ES-I3 (cell line): ENCODE measurements around the gene BLOC1S3.

Experiments
- H3K36me3 ChIP-seq: 2 replicates; pipeline ENCODE4 v1.6.1; 2013; ENCODE audit warnings: mild to moderate bottlenecking, low read length, control low read depth, moderate library complexity; ENCODE audit not compliant: insufficient read depth
- H3K4me1 ChIP-seq: 2 replicates; pipeline ENCODE4 v1.6.1; 2013; ENCODE audit warnings: mild to moderate bottlenecking, control low read depth, low read length; ENCODE audit not compliant: insufficient read depth
- H3K9ac ChIP-seq: 2 replicates; pipeline ENCODE4 v1.6.1; 2013; ENCODE audit warnings: low read depth, mild to moderate bottlenecking, low read length, moderate library complexity
- H3K9me3 ChIP-seq: 2 replicates; pipeline ENCODE4 v1.6.1; 2013; ENCODE audit warnings: mild to moderate bottlenecking, low read length, moderate library complexity; ENCODE audit not compliant: control insufficient read depth, insufficient read depth

The BLOC1S3 gene

DNA sequence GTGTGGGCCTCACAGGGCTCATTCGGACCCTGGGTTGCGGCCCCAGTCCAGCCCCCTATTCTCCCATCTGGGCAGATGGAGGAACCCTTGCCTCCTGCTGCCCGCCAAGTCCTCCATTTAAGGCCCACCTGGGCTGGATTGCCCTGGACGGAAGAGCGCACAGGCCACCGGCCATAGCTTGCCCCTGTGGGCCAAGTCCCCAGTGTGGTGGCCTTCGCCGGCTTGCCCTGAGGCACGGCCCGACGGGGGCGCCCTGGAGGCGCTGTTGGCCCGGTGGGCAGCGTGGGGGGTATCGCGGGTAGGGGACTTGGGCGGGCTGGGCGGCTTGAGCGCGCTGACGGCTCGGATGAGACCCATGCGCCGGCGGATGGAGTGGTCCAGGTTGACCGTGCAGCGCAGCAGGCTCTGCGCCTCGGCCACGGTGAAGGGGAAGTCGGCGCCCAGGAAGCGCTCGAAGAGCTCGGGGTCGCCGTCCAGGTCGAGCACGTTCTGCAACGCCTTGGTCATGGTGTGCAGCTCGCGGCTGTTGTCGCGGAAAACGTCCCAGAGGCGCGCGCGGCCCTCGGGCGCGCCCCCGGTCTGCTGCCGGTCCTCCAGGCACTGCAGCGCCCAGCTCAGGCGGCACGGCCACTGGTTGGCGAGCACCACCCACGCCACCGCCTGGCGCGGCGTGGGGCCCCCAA is 26.6 kb upstream of the BLOC1S3 start:
- Histone ChIP-seq H3K9me3 (no peaks in the 10 kb centered on the region), H3K9ac (no peak overlapping the region), H3K36me3 (no peaks in the 10 kb centered on the region), H3K4me1 (peaks cover 12% of the 10 kb centered on the region)

DNA sequence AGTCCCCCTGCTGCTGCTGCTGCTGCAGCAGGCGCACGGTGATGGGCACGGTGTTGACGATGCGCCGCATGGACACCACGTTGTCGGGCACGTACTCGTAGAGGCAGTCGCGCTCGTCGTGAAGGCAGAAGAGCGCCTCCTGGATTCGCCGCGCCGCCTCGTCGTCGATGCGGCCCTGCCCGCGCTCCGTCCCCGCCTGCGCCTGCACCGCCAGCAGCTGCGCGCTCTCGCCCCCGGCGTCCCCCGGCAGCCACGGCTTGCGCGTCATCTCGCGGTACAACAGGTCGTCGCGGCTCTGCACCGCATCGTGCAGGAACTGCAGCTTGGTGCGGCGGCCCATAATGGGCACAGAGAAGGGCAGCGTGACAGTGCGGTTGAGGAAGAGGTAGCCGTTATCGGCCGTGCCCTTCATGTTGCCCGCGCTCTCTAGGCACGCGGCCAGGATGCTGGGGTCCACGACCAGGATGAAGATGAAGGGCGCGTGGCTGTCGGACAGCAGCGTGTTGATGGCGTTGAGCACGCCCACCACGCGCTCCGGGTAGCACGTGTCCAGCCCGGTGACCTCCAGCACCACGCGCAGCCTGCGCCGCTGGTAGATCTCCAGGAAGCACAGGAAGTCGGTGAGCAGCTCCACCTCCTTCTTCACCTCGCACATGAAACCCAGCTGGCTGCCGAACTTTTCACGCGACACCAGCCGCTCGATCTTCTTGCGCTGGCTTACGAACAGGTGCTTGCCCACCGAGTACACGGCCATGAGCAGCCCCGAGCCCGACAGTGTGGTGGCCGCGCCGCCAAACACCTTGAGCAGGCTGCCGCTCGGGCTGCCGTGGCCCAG is 25.9 kb upstream of the BLOC1S3 start:
- peaks cover 12% of the 10 kb centered on the region for H3K4me1 ChIP-seq
- H3K9ac ChIP-seq = no peak overlapping the region
- H3K36me3 ChIP-seq = no peaks in the 10 kb centered on the region
- H3K9me3 ChIP-seq = no peaks in the 10 kb centered on the region

DNA sequence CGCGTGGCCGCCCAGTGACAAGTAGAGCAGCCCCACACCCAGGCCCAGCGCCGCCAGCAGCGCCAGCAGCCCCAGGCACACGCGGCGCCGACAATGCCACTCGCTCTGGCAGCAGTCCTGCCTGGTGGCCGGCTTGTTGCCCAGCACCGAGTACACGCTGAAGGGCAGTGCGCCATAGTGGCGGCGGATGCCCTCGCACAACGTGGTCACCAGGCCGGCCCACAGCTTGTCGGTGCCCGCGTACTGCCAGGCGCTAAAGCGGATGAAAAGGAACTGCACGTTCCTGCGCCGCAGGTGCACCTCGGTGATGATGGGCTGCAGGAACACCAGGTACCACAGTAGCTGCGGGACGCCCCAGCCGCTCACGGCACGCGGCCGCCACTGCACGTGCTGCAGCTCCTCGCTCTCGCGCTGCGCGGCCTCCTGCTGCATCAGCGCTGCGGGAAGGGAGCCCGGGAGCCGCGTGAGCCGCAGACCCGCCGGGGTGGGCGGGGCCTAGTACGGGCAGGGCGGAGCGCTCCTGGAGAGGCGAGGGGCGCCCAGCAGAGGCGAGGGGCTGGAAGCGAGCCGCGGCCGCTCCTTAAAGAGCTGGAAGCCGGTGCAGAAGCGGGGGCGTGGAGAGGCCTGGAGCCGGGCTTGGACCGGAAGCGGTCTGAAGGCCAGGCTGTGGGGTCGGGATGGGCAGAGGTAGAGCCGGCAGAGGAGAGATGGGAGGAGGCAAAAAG is 25.1 kb upstream of the BLOC1S3 start:
- H3K4me1 ChIP-seq = peaks cover 12% of the 10 kb centered on the region
- peak overlapping the region; percentile 37; the same call in 1 of the 2 replicates for H3K9ac ChIP-seq
- H3K9me3 ChIP-seq = no peaks in the 10 kb centered on the region
- no peaks in the 10 kb centered on the region for H3K36me3 ChIP-seq

DNA sequence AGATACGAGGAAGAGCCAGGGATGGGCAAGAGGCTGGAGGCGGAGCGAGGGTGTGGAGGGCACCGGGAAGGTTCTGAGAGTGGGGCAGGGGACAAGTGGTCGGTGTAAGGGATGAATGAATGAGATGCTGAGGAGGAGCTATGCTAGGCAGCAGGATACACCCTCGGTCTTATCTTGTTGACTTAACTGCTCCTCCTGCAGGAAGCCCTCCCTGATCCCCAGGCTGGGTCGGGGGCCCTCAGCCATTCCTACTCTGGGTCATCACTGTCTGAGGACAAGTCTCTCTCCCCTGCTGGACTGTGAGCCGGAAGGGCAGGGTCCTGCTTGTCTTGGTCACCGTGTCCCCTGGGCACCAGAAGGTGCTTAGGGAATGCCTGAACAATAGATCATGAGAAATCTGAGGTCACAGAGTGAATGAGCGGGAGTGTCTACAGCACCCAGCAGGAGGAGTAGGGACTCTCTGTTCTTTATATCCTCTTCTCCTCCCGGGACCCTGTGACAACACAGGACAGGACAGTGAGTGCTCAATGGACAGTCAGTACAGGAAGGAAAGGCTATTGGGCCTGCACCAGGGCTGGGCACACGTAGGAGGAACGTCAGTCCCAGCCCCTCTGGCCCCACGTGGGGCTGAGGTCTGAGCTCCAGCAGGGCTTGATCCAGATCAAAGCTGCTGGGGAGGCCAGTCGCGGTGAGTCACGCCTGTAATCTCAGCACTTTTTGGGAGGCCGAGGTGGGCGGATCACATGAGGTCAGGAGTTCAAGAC is 24.3 kb upstream of the BLOC1S3 start:
- peaks cover 12% of the 10 kb centered on the region for H3K4me1 ChIP-seq

DNA sequence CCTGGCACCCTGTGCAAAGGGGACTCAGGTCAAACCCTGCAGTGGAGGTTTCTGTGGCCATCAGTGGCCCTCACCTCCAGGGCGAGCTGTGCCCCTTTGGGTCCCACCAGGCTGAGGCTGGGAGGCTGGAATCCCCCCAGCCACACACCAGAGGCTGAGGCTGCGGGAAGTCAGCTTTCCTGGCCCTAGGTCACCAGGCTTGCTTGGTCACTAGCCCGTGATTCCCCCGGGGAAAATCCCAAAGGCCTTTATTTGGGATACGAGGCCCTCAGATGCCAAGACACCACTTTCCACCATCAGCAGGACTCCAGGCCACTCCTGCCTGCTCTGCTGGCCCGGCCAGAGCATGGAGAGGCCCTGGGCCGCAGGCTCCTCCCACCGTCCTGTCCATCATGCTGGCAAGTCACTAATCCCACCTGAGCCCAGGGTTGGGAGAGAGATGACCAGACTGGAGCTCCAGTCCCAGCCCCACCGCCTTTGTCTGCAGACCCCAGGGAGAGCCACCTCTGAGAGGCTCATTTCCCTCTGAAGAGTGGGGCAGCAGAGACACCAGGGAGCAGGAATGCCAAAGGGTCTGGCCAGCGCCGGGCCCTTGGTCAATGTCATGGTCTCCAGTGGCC is 22.5 kb upstream of the BLOC1S3 start:
- no peaks in the 10 kb centered on the region for H3K36me3 ChIP-seq
- no peak overlapping the region for H3K9ac ChIP-seq

More for the DNA sequence above, 24.3 kb upstream of the BLOC1S3 start:
- Histone ChIP-seq H3K9me3 (no peaks in the 10 kb centered on the region), H3K9ac (peak overlapping the region; percentile 37; the same call in 1 of the 2 replicates), H3K36me3 (no peaks in the 10 kb centered on the region)

DNA sequence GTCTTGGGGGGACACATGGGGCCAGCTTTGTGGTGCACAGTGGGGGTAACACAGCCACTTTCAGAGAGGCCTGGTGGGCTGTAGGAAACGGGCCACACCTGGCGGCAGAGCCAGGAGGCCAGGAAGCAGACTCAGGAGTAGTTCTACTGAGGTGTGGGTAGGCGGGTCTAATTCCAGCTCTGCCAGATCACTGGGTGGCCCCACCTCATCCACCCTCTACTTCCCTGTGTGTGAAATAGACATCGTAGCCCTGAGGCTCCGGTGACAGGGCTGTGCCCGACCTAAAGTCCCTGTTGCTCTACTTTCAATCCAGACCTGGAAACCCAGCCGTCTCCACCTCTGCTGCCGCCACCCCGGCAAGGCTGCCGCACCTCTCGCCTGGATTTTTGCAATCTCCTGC is 21.8 kb upstream of the BLOC1S3 start:
- Histone ChIP-seq H3K9me3 (no peaks in the 10 kb centered on the region), H3K9ac (no peak overlapping the region), H3K4me1 (peaks cover 12% of the 10 kb centered on the region), H3K36me3 (no peaks in the 10 kb centered on the region)

More for the DNA sequence above, 22.5 kb upstream of the BLOC1S3 start:
- H3K9me3 ChIP-seq = no peaks in the 10 kb centered on the region
- H3K4me1 ChIP-seq = peaks cover 12% of the 10 kb centered on the region

DNA sequence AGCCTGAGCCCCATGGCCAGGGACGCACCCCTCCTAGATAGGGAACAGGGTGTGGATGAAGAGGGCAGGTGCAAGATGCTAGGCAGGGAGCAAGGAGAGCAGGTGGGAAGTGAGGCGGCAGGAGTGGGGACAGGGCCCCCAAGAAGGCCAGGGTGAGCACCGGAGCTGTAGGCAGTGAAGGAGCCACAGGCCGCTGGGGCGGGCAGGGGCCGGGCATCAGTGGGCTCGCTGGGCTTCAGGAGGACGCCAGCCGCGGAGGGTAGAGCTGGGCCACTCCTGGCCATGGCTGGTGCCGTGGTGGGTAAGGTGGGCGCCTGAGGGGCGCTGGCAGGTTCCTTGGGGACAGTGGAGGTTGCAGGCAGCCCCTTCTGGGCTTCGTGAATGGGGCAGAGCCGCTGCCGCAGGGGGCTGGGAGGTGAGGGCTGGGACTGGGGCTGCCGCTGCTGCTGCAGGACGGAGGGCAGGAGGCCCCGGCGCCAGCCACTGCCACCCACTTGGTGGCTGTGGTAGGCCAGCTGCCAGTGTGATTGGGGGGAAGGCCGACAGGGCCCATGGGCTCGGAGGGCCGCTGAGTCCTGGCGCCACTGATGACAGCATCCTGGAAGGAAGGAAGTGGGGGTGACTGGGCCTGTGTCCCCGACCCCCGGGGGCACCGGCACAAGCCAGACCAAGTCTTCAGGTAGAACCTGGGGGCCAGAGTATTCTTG is 19.9 kb upstream of the BLOC1S3 start:
- H3K9me3 ChIP-seq = no peaks in the 10 kb centered on the region
- peaks cover 12% of the 10 kb centered on the region for H3K4me1 ChIP-seq
- H3K9ac ChIP-seq = no peak overlapping the region
- H3K36me3 ChIP-seq = no peaks in the 10 kb centered on the region

DNA sequence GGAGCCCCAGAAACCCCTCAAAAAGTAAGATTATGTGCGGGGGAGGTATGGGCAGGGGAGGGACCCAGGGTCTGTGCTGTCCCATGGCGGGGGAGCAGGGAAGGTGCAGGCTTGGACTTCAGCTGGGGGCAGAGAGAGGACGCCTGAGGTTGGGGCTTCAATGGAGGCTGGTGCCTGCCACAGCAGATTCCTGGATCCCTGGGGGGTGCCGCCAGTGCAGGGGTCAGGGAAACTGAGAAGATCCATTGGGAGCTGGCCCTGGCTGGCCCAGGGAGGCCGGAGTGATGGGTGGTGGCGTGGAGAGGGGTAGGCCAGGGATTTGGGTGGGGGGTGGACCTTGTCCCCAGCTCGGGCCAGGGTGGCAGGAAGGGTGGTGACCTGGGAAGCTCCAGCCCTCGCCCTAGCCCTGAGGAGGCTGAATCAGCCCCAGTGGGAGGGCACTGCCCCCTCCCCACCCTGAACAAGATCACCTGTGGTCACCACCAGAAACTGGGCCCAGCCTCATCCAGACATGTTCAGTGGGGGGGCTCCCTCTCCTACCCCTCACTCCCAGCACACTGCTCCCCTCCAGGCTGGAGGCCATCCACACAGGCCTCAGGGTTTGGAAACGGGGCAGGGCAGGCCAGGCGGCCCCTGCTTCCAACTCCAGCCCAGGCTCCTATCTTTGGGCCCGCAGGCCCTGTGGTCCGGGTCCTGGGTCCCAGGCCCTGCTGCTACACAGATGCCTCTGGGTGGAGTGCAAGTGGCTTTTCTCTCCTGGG is 19.2 kb upstream of the BLOC1S3 start:
- no peak overlapping the region for H3K9ac ChIP-seq
- H3K36me3 ChIP-seq = no peaks in the 10 kb centered on the region
- H3K9me3 ChIP-seq = no peaks in the 10 kb centered on the region
- H3K4me1 ChIP-seq = peaks cover 13% of the 10 kb centered on the region

DNA sequence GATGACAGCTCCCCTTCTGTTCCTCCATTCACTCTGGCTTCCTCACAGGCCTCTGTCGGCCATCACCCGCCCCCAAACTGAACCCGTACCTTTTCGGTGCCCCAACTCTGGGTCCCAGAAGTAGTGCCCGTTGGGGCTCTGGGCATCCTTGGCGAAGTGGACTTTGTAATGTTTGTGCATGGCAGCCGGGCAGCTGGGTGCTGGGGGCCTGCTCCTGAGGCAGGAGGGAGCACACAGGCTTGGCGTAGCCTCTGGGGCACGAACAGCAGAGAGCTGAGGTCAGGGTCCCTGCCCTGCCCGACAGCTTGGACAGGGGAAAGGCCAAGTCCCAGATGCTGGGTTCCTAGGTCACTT is 18.6 kb upstream of the BLOC1S3 start:
- Histone ChIP-seq H3K4me1 (peaks cover 14% of the 10 kb centered on the region; the same call in 1 of the 2 replicates), H3K9me3 (no peaks in the 10 kb centered on the region), H3K36me3 (no peaks in the 10 kb centered on the region), H3K9ac (no peak overlapping the region)

DNA sequence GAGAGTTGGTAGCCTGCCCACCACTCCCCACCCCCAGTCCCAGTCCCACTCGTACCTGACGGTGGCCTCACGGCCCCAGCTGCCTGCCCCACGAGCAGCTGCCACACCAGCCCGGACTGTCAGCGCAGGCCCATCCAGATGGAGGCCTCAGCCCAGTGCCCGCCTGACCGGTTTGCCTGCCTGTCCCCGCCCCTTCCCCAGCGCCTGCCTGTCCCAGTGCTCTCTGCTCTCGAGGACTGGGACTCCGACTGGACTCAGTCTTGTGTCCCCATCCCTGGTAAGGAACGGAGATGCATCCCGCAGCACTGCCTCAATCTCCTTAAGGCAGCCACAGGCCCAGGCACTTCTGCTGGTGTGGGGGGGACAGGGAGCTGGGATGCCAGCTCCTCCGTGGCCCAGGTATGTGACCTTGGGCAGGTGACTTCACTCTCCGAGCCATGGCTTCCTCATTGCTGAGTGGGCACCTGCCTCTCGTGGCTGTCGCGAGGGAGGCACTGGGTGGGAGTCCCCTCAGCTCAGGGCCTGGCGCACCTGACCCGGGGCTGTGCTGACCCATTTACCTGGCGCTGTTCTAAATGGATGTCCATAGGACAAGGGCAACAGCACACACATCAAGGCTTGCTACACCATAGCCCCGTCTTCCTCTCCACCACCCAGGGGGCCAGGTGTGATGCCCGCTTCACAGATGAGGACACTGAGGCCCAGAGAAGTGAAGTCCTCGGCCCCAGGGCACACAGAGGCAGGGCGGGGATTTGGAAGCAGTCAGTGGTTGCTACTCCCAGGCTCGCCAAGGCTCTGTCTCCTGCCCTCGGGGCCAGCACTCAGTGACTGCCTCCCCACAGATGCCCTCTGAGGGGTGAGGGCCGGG is 17.5 kb upstream of the BLOC1S3 start, which contains the start of gene NKPD1:
TSS of gene NKPD1 (minus strand) at position 113 of the 868 bp plus-strand sequence. CDS start 832 bp downstream, outside the sequence.
- Histone ChIP-seq H3K9me3 (no peaks in the 10 kb centered on the region), H3K36me3 (no peaks in the 10 kb centered on the region), H3K4me1 (peaks cover 12% of the 10 kb centered on the region; the same call in 1 of the 2 replicates), H3K9ac (no peak within 1 kb of the TSS)

DNA sequence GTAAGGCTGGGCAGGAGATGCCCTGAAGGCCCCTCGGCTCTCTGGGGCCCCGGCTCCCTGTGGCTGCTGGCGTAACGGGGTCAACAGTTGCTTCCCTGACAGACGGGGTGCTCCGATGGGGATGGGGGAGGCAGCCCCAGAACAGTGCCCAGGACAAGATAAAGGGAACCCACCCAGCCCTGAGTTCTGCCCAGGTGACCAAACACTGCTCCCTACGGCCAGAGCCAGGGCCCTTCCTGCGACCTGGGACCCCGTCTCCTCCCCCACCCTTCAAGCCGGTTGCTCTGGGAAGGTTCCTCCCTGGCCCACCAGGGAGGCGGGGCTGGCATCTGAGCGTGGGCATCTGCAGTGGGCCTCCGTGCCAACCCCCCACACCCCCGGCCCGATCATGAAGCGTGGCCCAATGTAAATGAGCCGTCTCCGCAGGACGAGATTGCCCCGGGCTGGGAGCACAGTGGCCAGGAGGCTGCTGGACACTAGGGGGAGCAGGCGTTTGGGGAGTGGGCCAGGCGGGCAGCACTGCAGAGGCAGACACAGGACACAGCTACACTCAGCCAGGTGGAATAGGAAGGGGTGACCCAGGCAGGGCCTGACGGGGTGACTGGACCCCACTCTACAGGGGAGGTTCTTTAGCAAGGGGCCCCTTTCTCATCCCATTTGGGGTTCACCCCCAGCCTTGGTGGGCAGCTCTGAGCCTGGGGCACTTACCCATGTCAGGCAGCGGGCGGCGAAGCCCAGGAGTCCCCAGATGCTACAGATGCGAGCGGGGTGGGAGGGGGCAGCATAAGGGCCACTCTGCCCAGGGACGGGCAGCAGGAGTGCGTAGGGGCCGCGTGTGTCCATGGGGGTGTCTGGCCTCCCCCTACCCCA is 16.6 kb upstream of the BLOC1S3 start:
- Histone ChIP-seq H3K4me1 (peaks cover 12% of the 10 kb centered on the region; the same call in 1 of the 2 replicates), H3K9me3 (no peaks in the 10 kb centered on the region), H3K9ac (no peak overlapping the region), H3K36me3 (no peaks in the 10 kb centered on the region)
